Hepatocyte (in vitro differentiated cells): ENCODE results near the gene GABRA4.
A peak's percentile ranks its signal among the peaks of the same experiment; 100 is the strongest.

Experiments used
- CTCF ChIP-seq: fragments of 200-600 bp; sonication (generic); IDR thresholded peaks from 2 replicates; pipeline ENCODE4 v1.5.1; 2016; ENCODE audit warnings: antibody characterized with exemption, mild to moderate bottlenecking; ENCODE audit not compliant: poor library complexity
- EZH2 ChIP-seq: fragments of 200-600 bp; sonication (generic); IDR thresholded peaks from 2 replicates; pipeline ENCODE4 v1.6.1; 2016; ENCODE audit warnings: antibody characterized with exemption, mild to moderate bottlenecking, borderline replicate concordance

- TF ChIP-seq CTCF (peak; percentile 46), EZH2 (no peak)
These were observed 61.4 kb downstream of the GABRA4 start for GRCh38 chr4:46931981-46932380.
